ENCODE measurements around the gene COL18A1.
A peak's percentile ranks its signal among the peaks of the same experiment; 100 is the strongest.
"Not testable (repeated sequence)": the region's sequence is repeated elsewhere in the genome, so short reads cannot be mapped to it uniquely, and the experiment has no call there.

COL18A1 gene

GRCh38 chr21:45441431-45442255 lies 36.7 kb downstream of the COL18A1 start:
- H3K27me3 ChIP-seq (ENCODE audit: insufficient read depth, low read length), result no peaks in the 10 kb centered on the region
- H3K27ac ChIP-seq (ENCODE audit: low read depth, low read length), result no peak overlapping the region
- H3K9me3 ChIP-seq (ENCODE audit: insufficient read depth, low read depth, low read length), result no peaks in the 10 kb centered on the region; the same call in 1 of the 2 replicates
- peaks cover 19% of the 10 kb centered on the region; the same call in 1 of the 2 replicates for H3K36me3 ChIP-seq (ENCODE audit: insufficient read depth, low read length)
- 96% methylated on average over 31 of the region's 31 CpGs for WGBS
- H3K4me1 ChIP-seq (ENCODE audit: insufficient read depth, low read length), result no peaks in the 10 kb centered on the region
- H3K4me3 ChIP-seq (ENCODE audit: low read length), result no peak overlapping the region
- H3K9ac ChIP-seq (ENCODE audit: low read depth, low read length), result no peak overlapping the region

GRCh38 chr21:45442276-45442675 lies 37.3 kb downstream of the COL18A1 start:
- no peak overlapping the region for H3K9ac ChIP-seq (ENCODE audit: low read depth, low read length)
- WGBS, result 95% methylated on average over 14 of the region's 17 CpGs
- peaks cover 16% of the 10 kb centered on the region; the same call in 1 of the 2 replicates for H3K36me3 ChIP-seq (ENCODE audit: insufficient read depth, low read length)

GRCh38 chr21:45442686-45443594 lies 38.0 kb downstream of the COL18A1 start:
- WGBS, result 97% methylated on average over 39 of the region's 39 CpGs
- H3K9me3 ChIP-seq (ENCODE audit: insufficient read depth, low read depth, low read length); H3K9ac ChIP-seq (ENCODE audit: low read depth, low read length); H3K27ac ChIP-seq (ENCODE audit: low read depth, low read length); H3K4me3 ChIP-seq (ENCODE audit: low read length); H3K4me1 ChIP-seq (ENCODE audit: insufficient read depth, low read length); H3K27me3 ChIP-seq (ENCODE audit: insufficient read depth, low read length): not testable (repeated sequence)
- peaks cover 13% of the 10 kb centered on the region; the same call in 1 of the 2 replicates for H3K36me3 ChIP-seq (ENCODE audit: insufficient read depth, low read length)

More at GRCh38 chr21:45442276-45442675, 37.3 kb downstream of the COL18A1 start:
- no peak overlapping the region for H3K4me3 ChIP-seq (ENCODE audit: low read length)
- no peaks in the 10 kb centered on the region for H3K27me3 ChIP-seq (ENCODE audit: insufficient read depth, low read length)
- no peaks in the 10 kb centered on the region; the same call in 1 of the 2 replicates for H3K9me3 ChIP-seq (ENCODE audit: insufficient read depth, low read depth, low read length)
- H3K27ac ChIP-seq (ENCODE audit: low read depth, low read length), result no peak overlapping the region
- no peaks in the 10 kb centered on the region; the same call in 1 of the 2 replicates for H3K4me1 ChIP-seq (ENCODE audit: insufficient read depth, low read length)

DNA sequence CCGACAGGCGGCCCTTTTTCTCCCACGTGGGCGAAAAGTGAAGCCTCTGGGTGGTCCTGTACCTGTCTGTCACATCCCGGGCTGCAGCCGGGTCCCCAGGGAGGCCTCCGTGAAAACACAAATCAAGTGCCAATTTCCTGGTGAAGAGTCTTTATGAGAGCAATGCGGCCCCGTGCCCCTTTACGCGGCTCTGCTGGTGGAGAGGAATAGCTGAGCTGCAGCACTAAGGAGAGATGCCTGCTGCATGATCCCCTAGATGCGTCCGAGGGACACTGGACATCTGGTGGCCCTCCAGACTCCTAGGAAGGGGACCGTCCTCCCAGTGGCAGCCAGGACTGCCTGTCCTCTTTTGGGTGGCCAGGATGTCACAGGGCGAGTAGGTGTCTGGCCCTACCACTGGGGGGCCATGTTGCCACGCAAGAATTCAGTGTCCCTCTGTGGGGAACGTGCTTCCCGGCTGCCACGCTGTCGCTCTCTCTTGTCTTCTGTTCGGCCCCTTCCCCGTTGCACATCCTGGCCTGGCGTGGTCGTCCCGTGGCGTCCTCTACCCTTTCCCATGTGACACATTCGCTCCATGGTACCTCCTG lies 38.7 kb downstream of the COL18A1 start:
- H3K36me3 ChIP-seq (ENCODE audit: insufficient read depth, low read length), result peaks cover 19% of the 10 kb centered on the region
- WGBS, result 98% methylated on average over 27 of the region's 27 CpGs
- no peak overlapping the region for H3K27ac ChIP-seq (ENCODE audit: low read depth, low read length)
- H3K4me1 ChIP-seq (ENCODE audit: insufficient read depth, low read length), result no peaks in the 10 kb centered on the region; the same call in 1 of the 2 replicates
- H3K4me3 ChIP-seq (ENCODE audit: low read length), result no peak overlapping the region
- no peaks in the 10 kb centered on the region; the same call in 1 of the 2 replicates for H3K9me3 ChIP-seq (ENCODE audit: insufficient read depth, low read depth, low read length)
- H3K27me3 ChIP-seq (ENCODE audit: insufficient read depth, low read length), result no peaks in the 10 kb centered on the region
- no peak overlapping the region for H3K9ac ChIP-seq (ENCODE audit: low read depth, low read length)

GRCh38 chr21:45444385-45444784 lies 39.4 kb downstream of the COL18A1 start:
- peaks cover 19% of the 10 kb centered on the region for H3K36me3 ChIP-seq (ENCODE audit: insufficient read depth, low read length)
- no peak overlapping the region for H3K27ac ChIP-seq (ENCODE audit: low read depth, low read length)
- no peaks in the 10 kb centered on the region; the same call in 1 of the 2 replicates for H3K4me1 ChIP-seq (ENCODE audit: insufficient read depth, low read length)
- H3K9me3 ChIP-seq (ENCODE audit: insufficient read depth, low read depth, low read length), result no peaks in the 10 kb centered on the region; the same call in 1 of the 2 replicates
- no peaks in the 10 kb centered on the region for H3K27me3 ChIP-seq (ENCODE audit: insufficient read depth, low read length)
- WGBS, result 91% methylated on average over 19 of the region's 19 CpGs
- no peak overlapping the region for H3K4me3 ChIP-seq (ENCODE audit: low read length)
- H3K9ac ChIP-seq (ENCODE audit: low read depth, low read length), result no peak overlapping the region

- 96% methylated on average over 9 of the region's 9 CpGs for whole genome bisulfite sequencing
- Histone ChIP-seq H3K36me3 (ENCODE audit: insufficient read depth, low read length) (peaks cover 19% of the 10 kb centered on the region), H3K27me3 (ENCODE audit: insufficient read depth, low read length) (no peaks in the 10 kb centered on the region)
Measured at GRCh38 chr21:45445369-45445768, 40.4 kb downstream of the COL18A1 start.

DNA sequence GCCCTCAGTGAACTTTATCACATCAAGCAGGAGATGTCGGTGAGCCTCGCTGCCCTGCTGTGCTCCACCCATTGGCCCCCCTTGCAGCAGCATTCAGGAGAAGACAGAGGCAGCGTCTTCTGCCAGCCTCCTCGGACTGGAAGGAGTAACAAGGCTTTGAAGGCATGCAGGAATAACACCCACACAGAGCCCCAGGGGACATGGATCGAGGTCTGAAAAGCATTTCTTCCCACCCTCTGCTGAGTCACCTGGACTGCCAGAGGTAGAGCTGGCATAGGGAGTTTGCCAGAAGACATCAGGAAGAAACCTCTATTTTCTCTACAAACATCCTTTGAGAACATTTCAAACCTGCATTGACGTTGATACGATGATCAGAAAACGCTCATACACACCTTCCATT lies 42.9 kb downstream of the COL18A1 start:
- WGBS, result 86% methylated on average over 8 of the region's 8 CpGs
- H3K4me1 ChIP-seq (ENCODE audit: insufficient read depth, low read length), result no peaks in the 10 kb centered on the region; the same call in 1 of the 2 replicates

More at GRCh38 chr21:45445369-45445768, 40.4 kb downstream of the COL18A1 start:
- Histone ChIP-seq H3K27ac (ENCODE audit: low read depth, low read length) (no peak overlapping the region), H3K9me3 (ENCODE audit: insufficient read depth, low read depth, low read length) (no peaks in the 10 kb centered on the region; the same call in 1 of the 2 replicates), H3K4me3 (ENCODE audit: low read length) (no peak overlapping the region), H3K4me1 (ENCODE audit: insufficient read depth, low read length) (no peaks in the 10 kb centered on the region; the same call in 1 of the 2 replicates), H3K9ac (ENCODE audit: low read depth, low read length) (no peak overlapping the region)

GRCh38 chr21:45448283-45448809 lies 43.4 kb downstream of the COL18A1 start:
- WGBS, result 95% methylated on average over 20 of the region's 20 CpGs
- Histone ChIP-seq H3K27ac (ENCODE audit: low read depth, low read length) (no peak overlapping the region), H3K9ac (ENCODE audit: low read depth, low read length) (no peak overlapping the region), H3K9me3 (ENCODE audit: insufficient read depth, low read depth, low read length) (no peaks in the 10 kb centered on the region; the same call in 1 of the 2 replicates), H3K36me3 (ENCODE audit: insufficient read depth, low read length) (peaks cover 15% of the 10 kb centered on the region), H3K4me1 (ENCODE audit: insufficient read depth, low read length) (no peaks in the 10 kb centered on the region; the same call in 1 of the 2 replicates), H3K4me3 (ENCODE audit: low read length) (no peak overlapping the region), H3K27me3 (ENCODE audit: insufficient read depth, low read length) (no peaks in the 10 kb centered on the region)

More for the DNA sequence above, 42.9 kb downstream of the COL18A1 start:
- Histone ChIP-seq H3K27ac (ENCODE audit: low read depth, low read length) (peak overlapping the region; percentile 18; the same call in 1 of the 2 replicates), H3K4me3 (ENCODE audit: low read length) (no peak overlapping the region), H3K36me3 (ENCODE audit: insufficient read depth, low read length) (peaks cover 15% of the 10 kb centered on the region), H3K27me3 (ENCODE audit: insufficient read depth, low read length) (no peaks in the 10 kb centered on the region), H3K9me3 (ENCODE audit: insufficient read depth, low read depth, low read length) (no peaks in the 10 kb centered on the region; the same call in 1 of the 2 replicates), H3K9ac (ENCODE audit: low read depth, low read length) (no peak overlapping the region)

GRCh38 chr21:45448810-45449657 lies 44.1 kb downstream of the COL18A1 start:
- Histone ChIP-seq H3K36me3 (ENCODE audit: insufficient read depth, low read length) (peaks cover 15% of the 10 kb centered on the region), H3K9me3 (ENCODE audit: insufficient read depth, low read depth, low read length) (no peaks in the 10 kb centered on the region; the same call in 1 of the 2 replicates), H3K4me1 (ENCODE audit: insufficient read depth, low read length) (no peaks in the 10 kb centered on the region; the same call in 1 of the 2 replicates), H3K4me3 (ENCODE audit: low read length) (no peak overlapping the region), H3K9ac (ENCODE audit: low read depth, low read length) (no peak overlapping the region), H3K27me3 (ENCODE audit: insufficient read depth, low read length) (no peaks in the 10 kb centered on the region), H3K27ac (ENCODE audit: low read depth, low read length) (no peak overlapping the region)
- 93% methylated on average over 28 of the region's 28 CpGs for WGBS
